GM19468 (cell line): ENCODE data around the gene IL20RB.
A peak's percentile ranks its signal among the peaks of the same experiment; 100 is the strongest.

Experiments used
- ATAC-seq: cut with Tn5 transposase; IDR thresholded peaks from one replicate; pipeline ENCODE4 v1.9.1; 2021; ENCODE audit warnings: mild to moderate bottlenecking, moderate library complexity, moderate number of reproducible peaks; ENCODE audit not compliant: unreplicated experiment; ENCODE audit errors: extremely low read depth

Gene IL20RB

GRCh38 chr3:137020888-137021287, 63.1 kb downstream of the IL20RB start:
- no peak for ATAC-seq

- no peak for ATAC-seq
These were observed 66.6 kb downstream of the IL20RB start for GRCh38 chr3:137024348-137024747.

DNA sequence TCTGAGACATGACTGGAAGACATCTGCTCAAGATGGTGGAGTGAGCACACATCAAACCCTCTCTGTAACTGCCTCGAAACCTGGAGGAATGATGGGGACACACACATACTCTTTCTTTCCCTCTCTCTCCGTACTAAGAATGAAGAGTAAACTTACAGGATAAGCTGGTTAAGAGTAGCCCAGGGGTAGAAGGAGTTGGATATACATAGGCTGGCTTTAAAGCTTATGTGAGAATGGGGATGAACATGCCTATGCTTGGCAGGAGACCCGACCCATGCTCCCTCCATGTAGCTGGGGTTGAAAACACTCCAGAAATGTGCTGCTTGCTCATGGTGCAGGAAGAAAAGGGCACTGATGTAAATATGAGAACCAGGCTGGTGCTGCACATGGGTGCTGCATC, 68.9 kb downstream of the IL20RB start:
- ATAC-seq: no peak

- peak; percentile 66 for ATAC-seq
These were observed 74.8 kb downstream of the IL20RB start for GRCh38 chr3:137032465-137033120.

- ATAC-seq: no peak
These were observed 77.8 kb downstream of the IL20RB start for GRCh38 chr3:137035631-137036030.

GRCh38 chr3:137039570-137039969, 81.8 kb downstream of the IL20RB start:
- ATAC-seq: no peak

- no peak for ATAC-seq
These were observed 83.5 kb downstream of the IL20RB start for GRCh38 chr3:137041251-137041650.

- no peak for ATAC-seq
These were observed 83.9 kb downstream of the IL20RB start for GRCh38 chr3:137041686-137042085.

DNA sequence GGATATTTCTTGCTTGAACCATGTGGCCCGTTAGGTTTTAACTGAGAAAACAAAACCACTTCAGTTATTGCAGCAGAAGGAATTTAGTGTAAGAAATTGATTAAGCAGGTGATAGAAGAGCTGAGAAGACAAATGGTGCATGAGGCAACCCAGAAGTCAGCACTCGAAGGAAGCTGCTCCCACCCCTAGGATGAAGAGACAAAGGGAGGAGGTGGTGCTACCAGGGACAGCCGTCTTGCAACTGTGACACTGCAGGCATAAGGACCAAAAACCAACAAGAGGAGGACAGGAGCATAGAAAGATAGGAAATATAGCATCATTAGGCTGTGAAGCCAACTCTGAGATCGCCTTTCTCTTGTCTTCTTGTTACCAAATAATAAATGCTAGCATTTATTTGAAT, 89.0 kb downstream of the IL20RB start:
- no peak for ATAC-seq

- no peak for ATAC-seq
These were observed 89.5 kb downstream of the IL20RB start for GRCh38 chr3:137047240-137047639.

GRCh38 chr3:137050281-137050680, 92.5 kb downstream of the IL20RB start:
- ATAC-seq: no peak

DNA sequence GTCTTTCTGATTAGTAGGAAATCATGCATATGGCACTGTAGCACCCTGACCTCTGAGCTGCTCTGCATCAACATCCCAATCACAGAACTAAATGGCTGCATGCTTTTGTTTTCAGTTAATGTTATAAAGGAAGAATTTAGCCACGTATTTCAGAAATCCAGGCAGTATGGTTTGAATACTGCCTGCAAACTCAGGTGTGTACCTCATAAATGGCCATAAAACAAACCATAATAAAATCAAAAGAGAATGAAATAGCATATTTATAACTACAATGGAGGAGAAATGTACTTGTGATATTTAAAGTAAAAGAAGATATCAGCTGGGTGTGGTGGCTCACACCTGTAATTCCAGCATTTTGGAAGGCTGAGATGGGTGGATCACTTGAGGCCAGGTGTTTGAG, 94.5 kb downstream of the IL20RB start:
- ATAC-seq: no peak
